GM21786 (cell line): ENCODE measurements around the gene AGTRAP.

ENCODE experiments used
- ATAC-seq: cut with Tn5 transposase; IDR thresholded peaks from one replicate; pipeline ENCODE4 v1.9.1; 2021; ENCODE audit not compliant: unreplicated experiment

Gene AGTRAP

GRCh38 chr1:11731691-11732283 lies 4.1 kb upstream of the AGTRAP start:
- no peak for ATAC-seq

- ATAC-seq = no peak
Observed at GRCh38 chr1:11733306-11733705, 2.6 kb upstream of the AGTRAP start.

GRCh38 chr1:11735531-11735853 lies 444 bp upstream of the AGTRAP start:
- no peak for ATAC-seq

- ATAC-seq = peak; percentile 35
Observed at GRCh38 chr1:11736746-11737639, 1.1 kb downstream of the AGTRAP start.

- no peak for ATAC-seq
Observed at GRCh38 chr1:11738096-11738495, 2.2 kb downstream of the AGTRAP start.

- no peak for ATAC-seq
Observed at GRCh38 chr1:11738783-11739182, 2.8 kb downstream of the AGTRAP start.

- no peak for ATAC-seq
Observed at GRCh38 chr1:11740258-11741192, 4.6 kb downstream of the AGTRAP start.

- no peak for ATAC-seq
Observed at GRCh38 chr1:11741482-11741881, 5.5 kb downstream of the AGTRAP start.

- no peak for ATAC-seq
Observed at GRCh38 chr1:11741919-11742558, 6.1 kb downstream of the AGTRAP start.

GRCh38 chr1:11744287-11744686 lies 8.4 kb downstream of the AGTRAP start:
- no peak for ATAC-seq

GRCh38 chr1:11746092-11746491 lies 10.2 kb downstream of the AGTRAP start:
- no peak for ATAC-seq

- ATAC-seq = no peak
Observed at GRCh38 chr1:11746795-11747487, 11.0 kb downstream of the AGTRAP start.

GRCh38 chr1:11748294-11749202 lies 12.6 kb downstream of the AGTRAP start:
- ATAC-seq = no peak

GRCh38 chr1:11749203-11749689 lies 13.3 kb downstream of the AGTRAP start:
- ATAC-seq = no peak

- ATAC-seq = no peak
Observed at GRCh38 chr1:11749996-11750395, 14.1 kb downstream of the AGTRAP start.

GRCh38 chr1:11751087-11751486 lies 15.2 kb downstream of the AGTRAP start:
- ATAC-seq = no peak

- no peak for ATAC-seq
Observed at GRCh38 chr1:11752359-11753088, 16.6 kb downstream of the AGTRAP start.

GRCh38 chr1:11753555-11754208 lies 17.7 kb downstream of the AGTRAP start:
- no peak for ATAC-seq
